Fibroblast of mammary gland (primary cell): ENCODE results near the gene SORCS1.

ENCODE experiments used
- DNase-seq: peaks from one replicate; pipeline ENCODE4 v3.0.0-alpha.2; 2010; ENCODE audit warnings: low read depth
- H3K4me3 ChIP-seq: 2 replicates; pipeline ENCODE4 v1.5.1; 2011; ENCODE audit warnings: low read depth, mild to moderate bottlenecking, low read length, moderate library complexity; ENCODE audit not compliant: control insufficient read depth
- TF ChIP-seq, protein P1 (sequence below): conservative IDR thresholded peaks from 2 replicates; pipeline ENCODE4 v1.5.1; 2011; ENCODE audit warnings: low read depth, low read length, inconsistent platforms; ENCODE audit not compliant: control insufficient read depth, insufficient read depth

Gene SORCS1

DNA sequence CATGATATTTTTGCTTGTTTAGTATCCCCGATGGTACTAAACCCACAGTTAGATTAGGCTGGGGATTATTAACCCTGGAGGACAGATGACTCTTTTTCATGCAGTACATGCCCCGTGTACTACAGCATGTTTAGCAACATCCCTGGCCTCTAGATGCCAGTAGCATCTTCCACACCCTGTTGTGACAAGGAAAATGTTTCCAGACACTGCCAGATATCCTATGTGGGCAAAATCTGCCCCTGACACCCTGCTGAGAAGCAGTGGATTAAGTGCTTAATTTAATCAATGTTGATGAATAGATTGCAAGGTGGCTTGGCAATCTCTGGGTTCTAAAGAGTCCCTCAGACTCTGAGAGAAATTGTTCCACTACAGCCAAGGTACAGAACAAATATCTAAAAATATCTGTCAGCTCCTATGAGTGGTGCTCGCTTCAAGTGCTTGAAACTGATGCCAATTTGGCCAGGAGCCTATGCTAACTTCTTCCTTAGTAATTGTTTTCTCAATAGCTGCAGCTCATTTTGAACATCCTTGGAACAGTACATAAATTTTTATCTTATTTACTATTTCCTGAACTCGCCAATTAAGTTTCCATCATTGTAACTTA, 247.0 kb downstream of the SORCS1 start:
- H3K4me3 ChIP-seq = no peak overlapping the region
- DNase-seq = no peak
- TF ChIP-seq, protein P1, sequence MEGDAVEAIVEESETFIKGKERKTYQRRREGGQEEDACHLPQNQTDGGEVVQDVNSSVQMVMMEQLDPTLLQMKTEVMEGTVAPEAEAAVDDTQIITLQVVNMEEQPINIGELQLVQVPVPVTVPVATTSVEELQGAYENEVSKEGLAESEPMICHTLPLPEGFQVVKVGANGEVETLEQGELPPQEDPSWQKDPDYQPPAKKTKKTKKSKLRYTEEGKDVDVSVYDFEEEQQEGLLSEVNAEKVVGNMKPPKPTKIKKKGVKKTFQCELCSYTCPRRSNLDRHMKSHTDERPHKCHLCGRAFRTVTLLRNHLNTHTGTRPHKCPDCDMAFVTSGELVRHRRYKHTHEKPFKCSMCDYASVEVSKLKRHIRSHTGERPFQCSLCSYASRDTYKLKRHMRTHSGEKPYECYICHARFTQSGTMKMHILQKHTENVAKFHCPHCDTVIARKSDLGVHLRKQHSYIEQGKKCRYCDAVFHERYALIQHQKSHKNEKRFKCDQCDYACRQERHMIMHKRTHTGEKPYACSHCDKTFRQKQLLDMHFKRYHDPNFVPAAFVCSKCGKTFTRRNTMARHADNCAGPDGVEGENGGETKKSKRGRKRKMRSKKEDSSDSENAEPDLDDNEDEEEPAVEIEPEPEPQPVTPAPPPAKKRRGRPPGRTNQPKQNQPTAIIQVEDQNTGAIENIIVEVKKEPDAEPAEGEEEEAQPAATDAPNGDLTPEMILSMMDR = no peak

DNA sequence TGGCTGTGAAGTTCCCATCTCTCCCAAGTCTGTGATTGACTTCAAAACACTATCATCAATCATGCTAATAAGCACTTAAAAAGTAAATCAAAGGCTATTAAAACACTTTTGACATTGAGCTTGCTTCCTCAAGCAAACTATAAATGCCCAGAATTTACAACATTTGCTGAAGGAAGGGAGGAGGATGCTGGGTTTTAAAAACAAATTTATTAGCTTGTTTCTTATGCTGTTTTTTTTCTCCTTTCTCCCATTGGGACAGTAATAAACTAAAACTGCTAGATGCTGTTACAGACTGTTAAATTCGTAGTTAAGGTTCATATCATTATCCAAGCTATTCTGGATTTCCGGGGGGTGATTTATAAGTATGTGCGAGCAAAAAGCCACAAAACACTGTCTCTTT, 250.5 kb downstream of the SORCS1 start:
- TF ChIP-seq, protein P1 = no peak
- DNase-seq = no peak
- H3K4me3 ChIP-seq = no peak overlapping the region

DNA sequence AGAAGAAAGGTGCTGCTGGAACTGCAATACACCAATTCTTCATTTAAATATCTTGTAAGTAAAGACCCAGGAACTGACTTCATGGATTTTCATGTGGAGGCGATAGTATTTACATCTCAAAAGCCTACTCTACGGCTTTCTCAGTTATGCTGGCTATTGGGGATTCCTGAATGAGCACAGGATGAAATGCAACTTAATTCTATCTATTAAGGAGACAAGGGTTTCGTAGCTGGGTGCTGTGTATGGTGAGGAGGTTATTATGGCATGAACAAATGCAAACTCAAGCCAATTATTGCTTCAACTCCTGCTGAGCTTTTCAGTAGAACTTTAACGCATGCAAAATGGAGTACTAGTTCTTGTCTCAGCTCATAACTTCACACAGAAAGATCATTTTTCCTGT, 251.2 kb downstream of the SORCS1 start:
- TF ChIP-seq, protein P1 = no peak

DNA sequence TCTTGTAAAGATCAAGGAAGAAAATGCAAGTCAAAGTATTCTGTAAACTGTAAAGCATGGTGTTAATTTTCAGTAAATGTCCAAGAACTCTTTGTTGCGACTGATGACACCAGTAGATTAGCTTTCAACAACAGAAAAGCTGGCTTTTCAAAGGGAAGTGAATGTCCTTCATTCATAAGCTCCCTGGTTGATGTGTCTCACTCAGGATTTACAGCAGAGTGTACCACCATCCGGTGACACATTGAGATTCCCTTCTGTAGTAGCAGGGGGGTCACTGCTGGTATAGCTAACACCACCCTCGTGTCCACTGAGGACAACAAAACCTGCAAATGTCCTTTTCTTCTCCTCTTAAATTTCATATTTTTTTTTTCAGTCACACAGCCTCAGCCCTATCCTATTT, 253.4 kb downstream of the SORCS1 start:
- DNase-seq = no peak
- TF ChIP-seq, protein P1 = no peak
- H3K4me3 ChIP-seq = no peak overlapping the region

More for the DNA sequence above, 251.2 kb downstream of the SORCS1 start:
- DNase-seq = no peak
- H3K4me3 ChIP-seq = no peak overlapping the region

DNA sequence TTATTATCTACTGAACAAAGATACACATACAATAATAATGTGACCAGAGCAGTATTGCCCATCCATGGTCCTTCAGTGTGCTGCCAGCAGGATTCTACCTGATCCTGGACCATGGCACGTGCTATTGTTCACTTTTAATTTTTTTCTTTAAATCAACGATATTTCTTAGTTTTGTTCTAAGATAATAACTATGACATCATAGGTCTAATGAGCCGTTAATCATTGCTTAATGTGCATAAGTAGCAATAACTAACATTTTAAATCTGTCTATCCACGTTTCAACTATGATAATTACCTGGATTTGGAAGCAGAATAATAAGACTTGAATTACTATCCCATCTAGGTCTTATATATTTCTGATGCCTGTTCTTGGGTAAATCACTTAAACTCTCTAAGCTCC, 253.8 kb downstream of the SORCS1 start:
- H3K4me3 ChIP-seq = no peak overlapping the region
- no peak for DNase-seq
- TF ChIP-seq, protein P1 = no peak

DNA sequence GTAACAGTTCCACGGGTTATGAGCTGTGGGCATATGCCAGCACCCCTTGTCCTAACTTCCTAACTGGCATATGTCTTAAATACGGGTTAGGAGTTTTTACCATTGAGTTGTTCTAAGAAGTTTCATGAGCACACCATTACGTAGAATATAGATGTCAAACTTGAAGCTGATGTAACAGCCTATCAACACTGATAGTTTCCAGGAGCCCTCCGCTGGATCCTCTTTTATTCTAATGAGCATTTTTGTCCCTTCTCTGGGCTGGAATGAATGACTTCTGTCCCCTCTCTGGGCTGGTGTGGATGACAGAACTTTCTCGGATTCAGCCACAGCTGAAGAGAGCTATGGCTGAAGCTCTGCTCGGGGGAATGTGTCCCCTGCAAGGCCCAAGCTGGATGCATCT, 256.3 kb downstream of the SORCS1 start:
- DNase-seq = no peak
- TF ChIP-seq, protein P1 = no peak
- no peak overlapping the region for H3K4me3 ChIP-seq

DNA sequence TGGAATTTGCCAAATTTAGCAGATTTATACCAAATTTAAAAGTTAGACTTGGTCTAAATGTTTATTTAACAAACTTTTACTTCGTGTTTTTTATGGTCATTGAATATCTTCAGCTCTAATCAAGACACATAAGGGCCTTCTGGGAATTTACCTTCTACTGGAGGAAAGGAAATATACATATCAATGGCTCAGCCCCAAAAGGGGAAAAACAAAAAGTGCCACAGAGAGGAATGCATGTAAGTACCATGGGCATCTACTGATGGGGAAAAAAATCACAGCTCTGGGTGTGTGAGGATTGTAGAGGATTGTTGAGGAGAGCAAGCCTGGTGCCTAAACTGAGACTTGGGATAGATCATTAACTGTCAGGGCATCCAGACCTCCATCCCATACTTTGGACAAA, 260.3 kb downstream of the SORCS1 start:
- H3K4me3 ChIP-seq = no peak overlapping the region
- no peak for DNase-seq
- TF ChIP-seq, protein P1 = no peak
